Activated T-cell treated with anti-CD3 and anti-CD28 coated beads, Interleukin-2, amount 50 U/mL, for 48 hours (primary cell): ENCODE data around the gene SPAG16.

Experiments used
- DNase-seq, 2 experiments: peaks; one replicate each; pipeline ENCODE4 v3.0.0-alpha.2; 2020

SPAG16 gene

GRCh38 chr2:213284105-213285090, at the start of gene SPAG16:
Gene SPAG16 (plus strand): TSS chr2:213284464.
- DNase-seq = peak; percentile 97 to 98

GRCh38 chr2:213234641-213235040, 49.6 kb upstream of the SPAG16 start:
- DNase-seq = no peak

- DNase-seq = no peak
Observed at GRCh38 chr2:213235741-213236140, 48.5 kb upstream of the SPAG16 start.

GRCh38 chr2:213237251-213237650, 47.0 kb upstream of the SPAG16 start:
- DNase-seq = no peak

GRCh38 chr2:213237787-213238186, 46.5 kb upstream of the SPAG16 start:
- DNase-seq = no peak

GRCh38 chr2:213238753-213239495, 45.3 kb upstream of the SPAG16 start:
- no peak for DNase-seq

- DNase-seq = no peak
Observed at GRCh38 chr2:213241817-213242216, 42.4 kb upstream of the SPAG16 start.

GRCh38 chr2:213242653-213243052, 41.6 kb upstream of the SPAG16 start:
- DNase-seq = no peak

GRCh38 chr2:213243189-213244044, 40.8 kb upstream of the SPAG16 start:
- DNase-seq = no peak

- peak; percentile 57 to 60 for DNase-seq
Observed at GRCh38 chr2:213246497-213247281, 37.6 kb upstream of the SPAG16 start.

- DNase-seq = no peak
Observed at GRCh38 chr2:213247566-213247965, 36.7 kb upstream of the SPAG16 start.

- no peak for DNase-seq
Observed at GRCh38 chr2:213248637-213249036, 35.6 kb upstream of the SPAG16 start.

- DNase-seq = no peak
Observed at GRCh38 chr2:213249502-213249901, 34.8 kb upstream of the SPAG16 start.

- DNase-seq = no peak
Observed at GRCh38 chr2:213251618-213252017, 32.6 kb upstream of the SPAG16 start.

- DNase-seq = no peak
Observed at GRCh38 chr2:213252206-213252605, 32.1 kb upstream of the SPAG16 start.

GRCh38 chr2:213253162-213253561, 31.1 kb upstream of the SPAG16 start:
- DNase-seq = no peak

- no peak for DNase-seq
Observed at GRCh38 chr2:213259266-213259665, 25.0 kb upstream of the SPAG16 start.

GRCh38 chr2:213261237-213261636, 23.0 kb upstream of the SPAG16 start:
- DNase-seq = no peak

GRCh38 chr2:213261715-213262114, 22.5 kb upstream of the SPAG16 start:
- no peak for DNase-seq

- no peak for DNase-seq
Observed at GRCh38 chr2:213265679-213266078, 18.6 kb upstream of the SPAG16 start.

- no peak for DNase-seq
Observed at GRCh38 chr2:213266421-213266820, 17.8 kb upstream of the SPAG16 start.

GRCh38 chr2:213271947-213272346, 12.3 kb upstream of the SPAG16 start:
- DNase-seq = no peak
